ENCODE measurements around the gene MUC5B.

MUC5B gene

GRCh38 chr11:1196516-1197391, 26.1 kb upstream of the MUC5B start:
- Histone ChIP-seq H3K4me1 (ENCODE audit: insufficient read depth, low read length) (no peaks in the 10 kb centered on the region), H3K9ac (ENCODE audit: low read depth, low read length) (no peak overlapping the region), H3K9me3 (ENCODE audit: control insufficient read depth, insufficient read depth, low read length) (no peaks in the 10 kb centered on the region), H3K36me3 (ENCODE audit: insufficient read depth, low read length) (no peaks in the 10 kb centered on the region)

- Histone ChIP-seq H3K9me3 (ENCODE audit: control insufficient read depth, insufficient read depth, low read length) (no peaks in the 10 kb centered on the region), H3K9ac (ENCODE audit: low read depth, low read length) (no peak overlapping the region), H3K36me3 (ENCODE audit: insufficient read depth, low read length) (no peaks in the 10 kb centered on the region), H3K4me1 (ENCODE audit: insufficient read depth, low read length) (no peaks in the 10 kb centered on the region)
These were observed 25.4 kb upstream of the MUC5B start for GRCh38 chr11:1197431-1197885.

GRCh38 chr11:1197886-1198560, 24.8 kb upstream of the MUC5B start:
- Histone ChIP-seq H3K9ac (ENCODE audit: low read depth, low read length) (no peak overlapping the region), H3K4me1 (ENCODE audit: insufficient read depth, low read length) (no peaks in the 10 kb centered on the region), H3K36me3 (ENCODE audit: insufficient read depth, low read length) (no peaks in the 10 kb centered on the region), H3K9me3 (ENCODE audit: control insufficient read depth, insufficient read depth, low read length) (no peaks in the 10 kb centered on the region)

GRCh38 chr11:1198561-1199240, 24.2 kb upstream of the MUC5B start:
- Histone ChIP-seq H3K9me3 (ENCODE audit: control insufficient read depth, insufficient read depth, low read length) (no peaks in the 10 kb centered on the region), H3K4me1 (ENCODE audit: insufficient read depth, low read length) (no peaks in the 10 kb centered on the region), H3K9ac (ENCODE audit: low read depth, low read length) (no peak overlapping the region), H3K36me3 (ENCODE audit: insufficient read depth, low read length) (no peaks in the 10 kb centered on the region)

DNA sequence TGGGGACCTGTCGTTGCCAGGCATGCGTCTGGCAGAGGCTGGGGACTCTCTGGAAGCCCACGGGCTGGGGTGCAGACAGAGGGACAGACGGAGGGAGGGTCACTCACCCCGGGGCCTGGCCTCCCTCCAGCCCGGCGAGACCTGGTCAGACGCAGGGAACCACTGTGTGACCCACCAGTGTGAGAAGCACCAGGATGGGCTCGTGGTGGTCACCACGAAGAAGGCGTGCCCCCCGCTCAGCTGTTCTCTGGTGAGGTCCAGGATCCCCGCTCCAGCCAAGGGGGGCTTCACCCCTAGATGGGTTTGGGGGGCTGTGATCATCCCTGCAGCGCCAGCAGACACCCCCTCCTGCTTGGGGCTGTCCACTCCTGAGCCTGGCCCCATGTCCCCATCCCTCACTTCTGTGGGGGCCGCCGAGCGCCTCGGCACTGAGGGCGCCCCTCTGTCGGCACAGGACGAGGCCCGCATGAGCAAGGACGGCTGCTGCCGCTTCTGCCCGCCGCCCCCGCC, 23.6 kb upstream of the MUC5B start:
- no peaks in the 10 kb centered on the region for H3K36me3 ChIP-seq (ENCODE audit: insufficient read depth, low read length)
- H3K9ac ChIP-seq (ENCODE audit: low read depth, low read length) = no peak overlapping the region
- no peaks in the 10 kb centered on the region for H3K9me3 ChIP-seq (ENCODE audit: control insufficient read depth, insufficient read depth, low read length)
- H3K4me1 ChIP-seq (ENCODE audit: insufficient read depth, low read length) = no peaks in the 10 kb centered on the region

GRCh38 chr11:1199751-1200610, 22.9 kb upstream of the MUC5B start:
- Histone ChIP-seq H3K9me3 (ENCODE audit: control insufficient read depth, insufficient read depth, low read length) (no peaks in the 10 kb centered on the region), H3K9ac (ENCODE audit: low read depth, low read length) (no peak overlapping the region), H3K4me1 (ENCODE audit: insufficient read depth, low read length) (no peaks in the 10 kb centered on the region), H3K36me3 (ENCODE audit: insufficient read depth, low read length) (no peaks in the 10 kb centered on the region)

GRCh38 chr11:1200611-1201191, 22.2 kb upstream of the MUC5B start:
- H3K4me1 ChIP-seq (ENCODE audit: insufficient read depth, low read length) = no peaks in the 10 kb centered on the region
- H3K9ac ChIP-seq (ENCODE audit: low read depth, low read length) = no peak overlapping the region
- H3K36me3 ChIP-seq (ENCODE audit: insufficient read depth, low read length) = no peaks in the 10 kb centered on the region
- H3K9me3 ChIP-seq (ENCODE audit: control insufficient read depth, insufficient read depth, low read length) = no peaks in the 10 kb centered on the region

GRCh38 chr11:1201395-1202153, 21.3 kb upstream of the MUC5B start:
- no peaks in the 10 kb centered on the region for H3K36me3 ChIP-seq (ENCODE audit: insufficient read depth, low read length)
- no peaks in the 10 kb centered on the region for H3K9me3 ChIP-seq (ENCODE audit: control insufficient read depth, insufficient read depth, low read length)
- H3K9ac ChIP-seq (ENCODE audit: low read depth, low read length) = no peak overlapping the region
- H3K4me1 ChIP-seq (ENCODE audit: insufficient read depth, low read length) = no peaks in the 10 kb centered on the region

GRCh38 chr11:1202154-1202775, 20.6 kb upstream of the MUC5B start:
- no peaks in the 10 kb centered on the region for H3K9me3 ChIP-seq (ENCODE audit: control insufficient read depth, insufficient read depth, low read length)
- H3K4me1 ChIP-seq (ENCODE audit: insufficient read depth, low read length) = no peaks in the 10 kb centered on the region
- no peaks in the 10 kb centered on the region for H3K36me3 ChIP-seq (ENCODE audit: insufficient read depth, low read length)

DNA sequence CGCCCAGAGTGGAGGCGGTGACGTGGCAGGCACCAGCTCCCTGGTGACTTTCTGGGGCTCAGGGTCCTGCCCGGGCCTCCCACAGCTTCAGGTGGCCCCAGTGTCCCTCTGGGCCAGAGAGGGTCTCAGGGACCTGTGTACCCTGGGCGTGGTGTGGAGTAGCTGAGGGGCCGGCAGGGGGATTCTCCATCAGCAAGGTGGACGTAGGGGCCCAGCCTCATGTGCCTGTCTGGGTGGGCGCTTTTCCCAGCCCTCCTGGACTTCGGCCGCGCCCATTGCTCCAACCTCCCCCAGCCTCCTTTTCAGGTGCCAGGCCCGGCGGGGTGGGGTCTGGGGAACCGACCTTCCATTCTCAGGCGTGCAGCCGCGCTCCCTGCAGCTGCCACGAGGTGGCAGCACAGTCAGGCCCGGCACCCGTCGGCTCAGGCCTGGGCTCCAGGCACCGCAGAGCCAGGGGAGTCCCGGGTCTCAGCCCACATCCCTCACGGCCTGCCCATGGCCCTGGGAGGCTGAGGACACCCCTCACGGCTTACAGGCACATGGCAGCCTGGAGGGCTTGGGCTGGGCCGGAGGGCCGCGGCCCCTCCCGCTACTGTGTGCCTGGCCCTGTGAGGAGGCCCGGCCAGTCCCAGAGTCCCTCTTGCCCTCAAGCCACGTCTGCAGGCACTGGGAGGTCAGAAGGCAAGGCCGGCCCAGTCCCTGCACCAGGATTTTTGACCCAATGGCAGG, 19.9 kb upstream of the MUC5B start:
- Histone ChIP-seq H3K36me3 (ENCODE audit: insufficient read depth, low read length) (no peaks in the 10 kb centered on the region), H3K9ac (ENCODE audit: low read depth, low read length) (no peak overlapping the region)

More at GRCh38 chr11:1202154-1202775, 20.6 kb upstream of the MUC5B start:
- H3K9ac ChIP-seq (ENCODE audit: low read depth, low read length) = no peak overlapping the region

GRCh38 chr11:1203505-1204271, 19.2 kb upstream of the MUC5B start:
- H3K4me1 ChIP-seq (ENCODE audit: insufficient read depth, low read length) = no peaks in the 10 kb centered on the region
- H3K9me3 ChIP-seq (ENCODE audit: control insufficient read depth, insufficient read depth, low read length) = no peaks in the 10 kb centered on the region
- no peaks in the 10 kb centered on the region for H3K36me3 ChIP-seq (ENCODE audit: insufficient read depth, low read length)
- H3K9ac ChIP-seq (ENCODE audit: low read depth, low read length) = no peak overlapping the region

More for the DNA sequence above, 19.9 kb upstream of the MUC5B start:
- no peaks in the 10 kb centered on the region for H3K4me1 ChIP-seq (ENCODE audit: insufficient read depth, low read length)
- no peaks in the 10 kb centered on the region for H3K9me3 ChIP-seq (ENCODE audit: control insufficient read depth, insufficient read depth, low read length)
